Liver (tissue), 9 donors: ENCODE data around the gene MAP7D3. TPM values are rescaled to one million over a fixed set of nuclear protein-coding genes. Genes with fewer than 3 reads are reported as not detected.

ENCODE experiments used
- DNase-seq: peaks from one replicate; pipeline ENCODE4 v3.0.0-alpha.2; 2017; ENCODE audit warnings: low spot score
- H3K27ac ChIP-seq, 2 donors: one replicate each; pipeline ENCODE4 v1.7.0; 2013; ENCODE audit warnings: inconsistent platforms in 2 of 2, low read length in 2 of 2, control low read depth in 1 of 2, low read depth in 1 of 2, mild to moderate bottlenecking in 1 of 2
- H3K27me3 ChIP-seq, 4 donors: one replicate each; pipeline versions ENCODE4 v1.6.1 to v1.7.0; 2013; ENCODE audit warnings: low read length in 3 of 4, inconsistent platforms in 1 of 4, mild to moderate bottlenecking in 1 of 4, moderate library complexity in 1 of 4; ENCODE audit not compliant: control insufficient read depth in 4 of 4, insufficient read depth in 4 of 4
- H3K36me3 ChIP-seq, 4 donors: one replicate each; pipeline versions ENCODE4 v1.6.1 to v1.7.0; 2013; ENCODE audit warnings: low read length in 3 of 4, mild to moderate bottlenecking in 3 of 4, low read depth in 1 of 4, moderate library complexity in 1 of 4; ENCODE audit not compliant: control insufficient read depth in 4 of 4, insufficient read depth in 3 of 4
- H3K4me1 ChIP-seq, 4 donors: one replicate each; pipeline versions ENCODE4 v1.6.1 to v1.7.0; 2013; ENCODE audit warnings: low read length in 3 of 4, mild to moderate bottlenecking in 3 of 4, moderate library complexity in 1 of 4; ENCODE audit not compliant: control insufficient read depth in 4 of 4, insufficient read depth in 4 of 4
- H3K4me3 ChIP-seq, 3 donors: one replicate each; pipeline versions ENCODE4 v1.6.1 to v1.7.0; 2013; ENCODE audit warnings: low read length in 3 of 3, control low read depth in 1 of 3, low read depth in 1 of 3, mild to moderate bottlenecking in 1 of 3
- H3K9ac ChIP-seq, 2 donors: one replicate each; pipeline ENCODE4 v1.7.0; 2013; ENCODE audit warnings: low read length in 2 of 2, mild to moderate bottlenecking in 2 of 2, moderate library complexity in 2 of 2, control low read depth in 1 of 2, low read depth in 1 of 2
- H3K9me3 ChIP-seq, 4 donors: one replicate each; pipeline versions ENCODE4 v1.6.1 to v1.7.0; 2013; ENCODE audit warnings: low read length in 3 of 4; ENCODE audit not compliant: control insufficient read depth in 4 of 4
- ATF3 ChIP-seq: IDR thresholded peaks from 2 replicates; pipeline ENCODE4 v1.6.1; 2016; ENCODE audit warnings: antibody characterized with exemption
- EGR1 ChIP-seq, 2 donors: IDR thresholded peaks; 2 replicates each; pipeline ENCODE4 v1.6.1; 2016 to 2018; ENCODE audit warnings: antibody characterized with exemption in 2 of 2, low read depth in 2 of 2
- FOXA1 ChIP-seq: IDR thresholded peaks from 2 replicates; pipeline ENCODE4 v1.6.1; 2016; ENCODE audit warnings: antibody characterized with exemption
- FOXA2 ChIP-seq: IDR thresholded peaks from 2 replicates; pipeline ENCODE4 v1.6.1; 2016; ENCODE audit warnings: antibody characterized with exemption
- GABPA ChIP-seq, 2 donors: IDR thresholded peaks in 1 of 2; conservative IDR thresholded peaks in 1 of 2; 2 replicates each; pipeline ENCODE4 v1.6.1; 2016; ENCODE audit warnings: antibody characterized with exemption in 2 of 2, mild to moderate bottlenecking in 1 of 2, moderate library complexity in 1 of 2
- HNF4G ChIP-seq: IDR thresholded peaks from 2 replicates; pipeline ENCODE4 v1.6.1; 2016; ENCODE audit warnings: antibody characterized with exemption
- JUND ChIP-seq, 2 donors: IDR thresholded peaks; 2 replicates each; pipeline ENCODE4 v1.6.1; 2016; ENCODE audit warnings: antibody characterized with exemption in 2 of 2
- MAX ChIP-seq: IDR thresholded peaks from 2 replicates; pipeline ENCODE4 v1.6.1; 2016; ENCODE audit warnings: antibody characterized with exemption
- NR2F2 ChIP-seq: IDR thresholded peaks from 2 replicates; pipeline ENCODE4 v1.6.1; 2016; ENCODE audit warnings: antibody characterized with exemption
- RAD21 ChIP-seq, 2 donors: IDR thresholded peaks; 2 replicates each; pipeline ENCODE4 v1.6.1; 2016; ENCODE audit warnings: antibody characterized with exemption in 2 of 2, mild to moderate bottlenecking in 2 of 2
- RXRA ChIP-seq, 2 donors: IDR thresholded peaks; 2 replicates each; pipeline ENCODE4 v1.6.1; 2017 to 2018; ENCODE audit warnings: antibody characterized with exemption in 2 of 2, mild to moderate bottlenecking in 1 of 2
- SP1 ChIP-seq: IDR thresholded peaks from 2 replicates; pipeline ENCODE4 v1.6.1; 2018; ENCODE audit warnings: antibody characterized with exemption, mild to moderate bottlenecking
- TAF1 ChIP-seq: conservative IDR thresholded peaks from 2 replicates; pipeline ENCODE4 v1.6.1; 2016; ENCODE audit warnings: antibody characterized with exemption, mild to moderate bottlenecking
- YY1 ChIP-seq: IDR thresholded peaks from 2 replicates; pipeline ENCODE4 v1.6.1; 2016; ENCODE audit warnings: antibody characterized with exemption, mild to moderate bottlenecking
- WGBS: extraction: QIAGEN DNeasy Blood & Tissue Kit; methylation state at CpG from one replicate; pipeline ENCODE4 v1.1.7; 2013; 5-methylcytosine and 5-hydroxymethylcytosine counted together
- polyA plus RNA-seq, 2 donors: library from polyadenylated mRNA; stranded (reverse) in 1 of 2; unstranded in 1 of 2; fragments of 200-250 nt in 1 of 2; fragments of >200 nt in 1 of 2; fragmentation: Nextera tagmentation in 1 of 2; extraction: Ambion mirVana in 1 of 2; gene quantifications; one replicate each; pipeline versions ENCODE4 v1.2.1 to v1.2.3, GENCODE V29; 2013 to 2015
- total RNA-seq, 2 donors: library from RNA; depleted of rRNA; stranded (reverse); fragments of >200 nt; gene quantifications; one replicate each; pipeline ENCODE4 v1.2.3, GENCODE V29; 2014
- TF ChIP-seq, protein P1 (sequence below): fragments of 150-350 bp; IDR thresholded peaks from 2 replicates; pipeline ENCODE4 v1.5.1; 2017; ENCODE audit warnings: improper control_type of control experiment, low read depth, low read length; ENCODE audit not compliant: missing input control
- TF ChIP-seq, protein P2 (sequence below): IDR thresholded peaks from 2 replicates; pipeline ENCODE4 v1.6.1; 2016; ENCODE audit warnings: antibody characterized with exemption, mild to moderate bottlenecking
- donor health status: healthy.
- donor health status: healthy.
- donor health status: healthy.
- donor health status: healthy.
- donor health status: healthy.

Gene MAP7D3
- total and polyA plus RNA-seq, 4 donors = 1.6 to 4.4 (median 3.1) TPM

DNA sequence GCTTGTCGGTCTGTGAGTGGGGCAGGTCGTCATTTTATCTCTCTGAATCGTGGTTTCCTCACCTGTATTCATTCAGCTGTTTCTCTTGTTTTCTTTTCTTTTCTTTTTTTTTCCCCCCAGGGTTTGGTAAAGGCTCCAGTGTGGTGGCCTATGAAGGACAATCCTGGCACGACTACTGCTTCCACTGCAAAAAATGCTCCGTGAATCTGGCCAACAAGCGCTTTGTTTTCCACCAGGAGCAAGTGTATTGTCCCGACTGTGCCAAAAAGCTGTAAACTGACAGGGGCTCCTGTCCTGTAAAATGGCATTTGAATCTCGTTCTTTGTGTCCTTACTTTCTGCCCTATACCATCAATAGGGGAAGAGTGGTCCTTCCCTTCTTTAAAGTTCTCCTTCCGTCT, 41.4 kb downstream of the MAP7D3 start (continued):
- TF ChIP-seq ATF3 (no peak), GABPA (IDR thresholded peaks at IDR 0.05 in 1 of 2, conservative IDR thresholded peaks at IDR 0.05 in 1 of 2) (no peak)

DNA sequence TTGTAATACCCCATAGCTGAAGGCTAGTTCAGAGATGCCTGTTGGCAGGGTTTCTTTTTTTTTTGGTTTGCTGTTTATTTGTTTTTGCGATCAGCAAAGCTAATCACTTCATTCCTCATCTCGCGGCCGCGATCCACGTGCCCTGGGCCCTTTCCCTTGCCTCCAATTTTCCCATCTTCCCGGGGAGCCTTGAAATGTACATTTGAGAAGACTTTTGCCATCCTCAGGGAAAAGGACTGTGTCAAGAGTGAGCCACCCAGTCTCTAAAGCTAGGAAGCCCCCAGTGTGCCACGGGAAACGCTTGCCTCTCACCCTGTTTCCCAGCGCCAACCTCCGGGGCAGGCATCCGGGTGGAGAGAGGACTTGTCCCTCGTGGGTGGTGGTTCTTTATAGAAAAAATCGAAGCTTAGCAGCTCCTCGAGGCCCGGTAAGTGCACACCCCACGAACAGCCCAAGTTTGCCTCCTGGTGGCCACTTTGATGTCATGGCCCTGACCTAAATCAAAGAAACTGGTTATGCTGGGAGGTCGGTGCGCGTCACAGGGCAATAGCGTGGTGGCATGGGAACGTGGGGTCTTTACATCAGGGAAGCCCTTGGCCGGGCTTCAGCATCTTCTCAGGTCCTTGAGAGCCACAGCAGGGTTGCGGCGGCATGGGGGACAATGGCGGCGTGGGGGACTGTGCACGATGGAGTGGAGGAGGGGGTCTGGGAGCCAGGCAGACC, 42.0 kb downstream of the MAP7D3 start:
- 35% methylated on average over 28 of the region's 28 CpGs for WGBS
- Histone ChIP-seq H3K9me3 (no peaks in the 10 kb centered on the region), H3K27ac (peak overlapping the region in 1 of 2 donors; percentile 25), H3K36me3 (no peaks in the 10 kb centered on the region), H3K9ac (no peak overlapping the region), H3K4me1 (no peaks in the 10 kb centered on the region), H3K4me3 (no peak overlapping the region), H3K27me3 (no peaks in the 10 kb centered on the region)
- TF ChIP-seq RAD21 (IDR thresholded peaks at IDR 0.05) = peak; percentile 73 to 85
- TF ChIP-seq, protein P1, sequence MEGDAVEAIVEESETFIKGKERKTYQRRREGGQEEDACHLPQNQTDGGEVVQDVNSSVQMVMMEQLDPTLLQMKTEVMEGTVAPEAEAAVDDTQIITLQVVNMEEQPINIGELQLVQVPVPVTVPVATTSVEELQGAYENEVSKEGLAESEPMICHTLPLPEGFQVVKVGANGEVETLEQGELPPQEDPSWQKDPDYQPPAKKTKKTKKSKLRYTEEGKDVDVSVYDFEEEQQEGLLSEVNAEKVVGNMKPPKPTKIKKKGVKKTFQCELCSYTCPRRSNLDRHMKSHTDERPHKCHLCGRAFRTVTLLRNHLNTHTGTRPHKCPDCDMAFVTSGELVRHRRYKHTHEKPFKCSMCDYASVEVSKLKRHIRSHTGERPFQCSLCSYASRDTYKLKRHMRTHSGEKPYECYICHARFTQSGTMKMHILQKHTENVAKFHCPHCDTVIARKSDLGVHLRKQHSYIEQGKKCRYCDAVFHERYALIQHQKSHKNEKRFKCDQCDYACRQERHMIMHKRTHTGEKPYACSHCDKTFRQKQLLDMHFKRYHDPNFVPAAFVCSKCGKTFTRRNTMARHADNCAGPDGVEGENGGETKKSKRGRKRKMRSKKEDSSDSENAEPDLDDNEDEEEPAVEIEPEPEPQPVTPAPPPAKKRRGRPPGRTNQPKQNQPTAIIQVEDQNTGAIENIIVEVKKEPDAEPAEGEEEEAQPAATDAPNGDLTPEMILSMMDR = peak; percentile 52
- no peak for TF ChIP-seq EGR1 (IDR thresholded peaks at IDR 0.05; ENCODE audit: low read depth in 2 of 2)
- DNase-seq = no peak

- Histone ChIP-seq H3K27me3 (no peaks in the 10 kb centered on the region), H3K36me3 (no peaks in the 10 kb centered on the region), H3K9ac (no peak overlapping the region), H3K27ac (no peak overlapping the region), H3K4me3 (no peak overlapping the region), H3K9me3 (no peaks in the 10 kb centered on the region), H3K4me1 (peaks cover 0 to 3% (median 0%) of the 10 kb centered on the region in 4 donors)
- 94% methylated on average over 4 of the region's 4 CpGs for WGBS
- no peak for DNase-seq
- TF ChIP-seq NR2F2 = no peak
- TF ChIP-seq RXRA (IDR thresholded peaks at IDR 0.05) = no peak
- TF ChIP-seq EGR1 (IDR thresholded peaks at IDR 0.05; ENCODE audit: low read depth in 2 of 2) = no peak
- TF ChIP-seq FOXA2 = no peak
- TF ChIP-seq RAD21 (IDR thresholded peaks at IDR 0.05) = no peak
- no peak for TF ChIP-seq YY1
- TF ChIP-seq TAF1 = no peak
- TF ChIP-seq HNF4G = no peak
- no peak for TF ChIP-seq MAX
- no peak for TF ChIP-seq SP1
Measured at GRCh38 chrX:136207546-136207945, 43.7 kb downstream of the MAP7D3 start.

DNA sequence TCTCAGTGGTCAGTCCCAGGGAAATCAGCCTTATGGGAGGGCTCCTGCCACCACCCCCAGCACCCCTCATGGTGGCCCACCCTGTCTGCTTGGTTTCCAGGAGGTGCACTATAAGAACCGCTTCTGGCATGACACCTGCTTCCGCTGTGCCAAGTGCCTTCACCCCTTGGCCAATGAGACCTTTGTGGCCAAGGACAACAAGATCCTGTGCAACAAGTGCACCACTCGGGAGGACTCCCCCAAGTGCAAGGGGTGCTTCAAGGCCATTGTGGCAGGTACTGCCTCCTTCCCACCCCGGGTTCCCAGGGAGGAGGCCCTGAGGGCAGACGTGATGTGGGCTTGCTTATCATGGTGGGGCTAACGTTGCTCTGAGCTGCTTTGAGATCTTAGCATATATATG, 44.3 kb downstream of the MAP7D3 start:
- H3K27ac ChIP-seq = no peak overlapping the region
- TF ChIP-seq FOXA1 = no peak
- TF ChIP-seq MAX = no peak
- TF ChIP-seq, protein P1 = no peak
- TF ChIP-seq TAF1 = no peak
- no peak for TF ChIP-seq NR2F2
- no peak for TF ChIP-seq JUND (IDR thresholded peaks at IDR 0.05)
- no peak for TF ChIP-seq GABPA (IDR thresholded peaks at IDR 0.05 in 1 of 2, conservative IDR thresholded peaks at IDR 0.05 in 1 of 2)
- no peak for TF ChIP-seq ATF3
- TF ChIP-seq, protein P2, sequence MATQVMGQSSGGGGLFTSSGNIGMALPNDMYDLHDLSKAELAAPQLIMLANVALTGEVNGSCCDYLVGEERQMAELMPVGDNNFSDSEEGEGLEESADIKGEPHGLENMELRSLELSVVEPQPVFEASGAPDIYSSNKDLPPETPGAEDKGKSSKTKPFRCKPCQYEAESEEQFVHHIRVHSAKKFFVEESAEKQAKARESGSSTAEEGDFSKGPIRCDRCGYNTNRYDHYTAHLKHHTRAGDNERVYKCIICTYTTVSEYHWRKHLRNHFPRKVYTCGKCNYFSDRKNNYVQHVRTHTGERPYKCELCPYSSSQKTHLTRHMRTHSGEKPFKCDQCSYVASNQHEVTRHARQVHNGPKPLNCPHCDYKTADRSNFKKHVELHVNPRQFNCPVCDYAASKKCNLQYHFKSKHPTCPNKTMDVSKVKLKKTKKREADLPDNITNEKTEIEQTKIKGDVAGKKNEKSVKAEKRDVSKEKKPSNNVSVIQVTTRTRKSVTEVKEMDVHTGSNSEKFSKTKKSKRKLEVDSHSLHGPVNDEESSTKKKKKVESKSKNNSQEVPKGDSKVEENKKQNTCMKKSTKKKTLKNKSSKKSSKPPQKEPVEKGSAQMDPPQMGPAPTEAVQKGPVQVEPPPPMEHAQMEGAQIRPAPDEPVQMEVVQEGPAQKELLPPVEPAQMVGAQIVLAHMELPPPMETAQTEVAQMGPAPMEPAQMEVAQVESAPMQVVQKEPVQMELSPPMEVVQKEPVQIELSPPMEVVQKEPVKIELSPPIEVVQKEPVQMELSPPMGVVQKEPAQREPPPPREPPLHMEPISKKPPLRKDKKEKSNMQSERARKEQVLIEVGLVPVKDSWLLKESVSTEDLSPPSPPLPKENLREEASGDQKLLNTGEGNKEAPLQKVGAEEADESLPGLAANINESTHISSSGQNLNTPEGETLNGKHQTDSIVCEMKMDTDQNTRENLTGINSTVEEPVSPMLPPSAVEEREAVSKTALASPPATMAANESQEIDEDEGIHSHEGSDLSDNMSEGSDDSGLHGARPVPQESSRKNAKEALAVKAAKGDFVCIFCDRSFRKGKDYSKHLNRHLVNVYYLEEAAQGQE = no peak
- no peak for TF ChIP-seq YY1
- no peak for TF ChIP-seq RAD21 (IDR thresholded peaks at IDR 0.05)

More for the DNA sequence above, 44.3 kb downstream of the MAP7D3 start:
- no peaks in the 10 kb centered on the region for H3K36me3 ChIP-seq
- WGBS = 90% methylated on average over 6 of the region's 6 CpGs
- DNase-seq = no peak
- no peak overlapping the region for H3K9ac ChIP-seq
- H3K4me1 ChIP-seq = peaks cover 0 to 3% (median 0%) of the 10 kb centered on the region in 4 donors
- no peak overlapping the region for H3K4me3 ChIP-seq
- no peaks in the 10 kb centered on the region for H3K9me3 ChIP-seq
- H3K27me3 ChIP-seq = no peaks in the 10 kb centered on the region
